NCI-H146 (cell line): Measurements from ENCODE around the gene ARL4D.
"Not testable (repeated sequence)": the region's sequence is repeated elsewhere in the genome, so short reads cannot be mapped to it uniquely, and the experiment has no call there.

Experiments used
- DNase-seq: peaks from one replicate; lab custom pipeline; 2025; lab: John Stamatoyannopoulos, UW

ARL4D gene

GRCh38 chr17:43398724-43399595 is at the start of gene ARL4D:
Gene ARL4D (plus strand): TSS chr17:43398993. CDS start chr17:43399733, 740 bp downstream.
- peak; percentile 42 for DNase-seq

DNA sequence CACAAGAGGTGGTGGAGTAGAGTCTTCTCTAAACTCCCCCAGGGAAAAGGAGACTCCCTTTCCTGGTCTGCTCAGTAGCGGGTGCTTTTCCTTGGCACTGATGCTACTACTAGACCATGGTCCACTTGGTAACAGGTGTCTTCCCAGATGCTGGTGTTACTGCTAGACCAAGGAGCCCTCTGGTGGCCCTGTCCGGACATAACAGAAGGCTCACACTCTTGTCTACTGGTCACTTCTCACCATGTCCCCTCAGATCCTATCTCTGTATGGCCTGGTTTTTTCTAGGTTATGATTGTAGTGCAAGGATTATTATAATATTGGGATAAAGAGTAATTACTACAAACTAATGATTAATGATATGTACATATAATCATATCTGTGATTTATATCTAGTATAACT is 49.7 kb upstream of the ARL4D start:
- DNase-seq, result no peak

DNA sequence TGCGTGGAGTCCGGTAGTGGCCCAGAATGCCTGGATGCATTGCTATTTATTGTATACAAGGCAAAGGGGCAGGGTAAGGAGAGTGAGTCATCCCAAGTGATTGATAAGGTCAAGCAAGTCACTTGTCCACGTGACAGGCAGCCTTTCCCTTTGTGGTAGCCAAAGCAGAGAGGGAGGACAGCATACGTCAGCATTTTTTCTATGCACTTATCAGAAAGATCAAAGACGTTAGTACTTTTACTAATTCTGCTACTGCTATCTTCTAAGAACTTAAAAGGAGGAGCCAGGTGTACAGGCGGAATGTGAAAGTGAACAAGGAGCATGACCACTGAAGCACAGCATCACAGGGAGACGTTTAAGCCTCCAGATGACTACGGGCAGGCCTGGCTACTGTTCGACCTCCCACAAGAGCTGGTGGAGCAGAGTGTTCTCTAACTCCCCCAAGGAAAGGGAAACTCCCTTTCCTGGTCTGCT is 47.9 kb upstream of the ARL4D start:
- no peak for DNase-seq

DNA sequence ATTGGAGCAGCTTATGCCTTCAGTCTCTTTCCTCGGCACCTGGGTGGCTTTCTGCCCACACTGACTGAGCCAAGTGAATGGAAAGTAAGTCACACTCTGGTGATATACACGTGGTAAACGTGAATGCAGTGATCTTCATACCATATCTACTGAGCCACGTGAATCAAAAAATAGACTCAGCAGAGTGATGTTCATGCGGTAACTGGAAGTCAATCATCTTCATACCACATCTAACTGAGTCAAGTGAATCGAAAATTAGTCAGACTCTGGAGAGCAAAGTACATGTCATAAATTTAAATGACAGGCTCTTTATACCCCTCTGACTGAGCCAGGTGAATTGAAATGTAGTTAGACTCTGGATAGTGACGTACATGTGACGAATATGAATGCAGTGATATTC is 47.1 kb upstream of the ARL4D start:
- DNase-seq, result no peak

DNA sequence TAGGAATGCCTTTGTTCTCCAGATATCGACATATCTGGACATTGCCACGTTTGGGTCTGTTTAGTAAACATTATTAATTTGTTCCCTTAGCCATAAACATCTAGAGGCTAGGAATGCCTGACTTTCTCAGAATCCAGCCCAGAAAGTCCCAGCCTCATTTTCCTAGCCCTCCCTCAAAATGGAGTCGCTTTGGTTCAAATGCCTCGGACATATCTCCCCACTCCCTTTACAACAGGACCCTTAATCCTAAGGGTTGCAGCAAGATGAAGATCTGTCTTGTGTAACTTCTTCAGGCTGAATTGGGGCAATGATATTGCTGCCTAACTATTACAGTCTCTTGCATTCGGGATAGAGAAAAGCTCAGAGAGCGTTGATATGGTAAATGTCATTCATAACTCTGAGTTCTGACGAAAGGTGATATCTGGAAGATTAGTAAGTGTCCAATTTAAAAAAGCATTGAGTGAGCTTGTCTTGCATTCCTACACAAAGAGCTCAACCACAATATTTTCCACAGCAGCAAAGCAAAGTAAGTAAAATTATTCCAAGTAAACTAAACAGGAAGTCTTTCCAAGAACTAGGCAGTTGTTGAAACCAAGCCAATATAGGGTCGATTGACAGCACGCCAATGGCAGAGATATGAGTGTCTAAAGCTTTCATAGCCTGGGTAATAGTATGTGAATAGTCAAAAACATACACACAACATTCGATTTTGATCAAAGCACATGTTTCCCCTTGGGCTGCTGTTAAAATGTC is 46.0 kb upstream of the ARL4D start:
- no peak for DNase-seq

DNA sequence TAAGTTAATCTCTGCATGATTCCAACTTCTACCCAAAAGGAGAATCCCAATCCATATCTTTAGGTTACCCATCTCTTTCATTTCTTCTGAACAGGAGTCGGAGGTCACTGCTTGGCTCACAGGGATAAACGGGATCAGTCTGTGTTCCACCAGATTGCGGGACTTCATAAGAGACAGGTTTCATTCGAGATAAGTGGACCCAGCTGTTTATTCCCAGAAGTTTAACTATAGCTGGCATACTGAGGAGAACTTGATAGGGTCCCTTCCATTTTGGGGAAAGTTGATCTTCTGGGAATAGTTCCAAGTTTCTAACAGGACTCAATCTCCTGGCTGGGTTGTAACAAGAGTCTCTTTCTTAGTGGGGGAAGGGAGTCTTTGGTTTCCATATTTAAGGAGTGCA is 45.4 kb upstream of the ARL4D start:
- no peak for DNase-seq

GRCh38 chr17:43354371-43354770 is 44.4 kb upstream of the ARL4D start:
- DNase-seq, result no peak

GRCh38 chr17:43356450-43356849 is 42.3 kb upstream of the ARL4D start:
- DNase-seq, result no peak

DNA sequence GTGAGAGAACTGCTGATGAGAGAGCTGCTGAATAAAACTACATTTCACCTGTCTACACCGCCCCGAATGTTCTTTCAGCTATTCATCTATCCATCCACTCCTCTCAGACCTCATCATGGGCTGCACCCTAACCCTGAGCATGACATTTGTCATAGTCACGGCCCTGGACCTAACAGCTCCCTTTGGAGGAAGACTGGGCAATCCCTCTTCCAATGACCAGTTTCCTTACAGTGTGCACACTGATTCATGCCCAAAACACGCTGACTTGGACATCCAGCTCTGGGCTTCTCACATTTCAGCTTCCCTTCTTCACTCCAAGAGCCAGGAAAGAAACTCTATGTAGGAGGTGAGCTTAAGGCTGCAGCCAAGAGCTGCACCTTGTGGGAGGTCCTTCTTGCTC is 41.8 kb upstream of the ARL4D start:
- no peak for DNase-seq

DNA sequence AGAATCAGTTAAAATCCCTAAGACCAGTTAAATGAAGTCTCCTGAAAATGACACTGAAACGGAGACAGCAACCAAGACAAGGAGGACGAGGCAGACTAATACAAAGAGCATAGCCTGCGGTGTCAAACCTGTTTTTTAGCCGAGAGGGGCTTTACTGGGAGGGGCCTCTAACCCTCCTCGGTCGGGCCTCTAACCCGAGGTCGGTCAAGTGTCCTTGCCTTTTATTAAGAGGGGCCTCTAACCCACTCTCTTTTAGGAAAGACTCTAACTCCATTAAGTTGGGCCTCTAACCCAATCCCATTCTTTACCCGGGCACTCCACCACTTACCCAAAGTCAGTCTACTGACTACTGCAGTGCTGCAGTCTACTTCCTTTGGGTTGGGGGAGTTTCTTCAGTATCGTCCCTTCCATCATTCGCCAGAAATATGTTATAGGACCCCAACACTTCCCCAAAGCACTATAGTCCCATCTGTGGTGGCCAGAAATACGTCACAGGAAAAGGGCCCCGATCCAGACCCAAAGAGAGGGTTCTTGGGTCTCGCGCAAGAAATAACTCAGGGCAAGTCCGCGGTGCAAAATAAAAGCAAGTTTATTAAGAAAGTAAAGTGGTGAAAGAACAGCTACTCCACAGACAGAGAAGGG is 39.2 kb upstream of the ARL4D start:
- DNase-seq, result no peak

- peak; percentile 52 for DNase-seq
Measured at GRCh38 chr17:43360376-43360738, 38.4 kb upstream of the ARL4D start.

DNA sequence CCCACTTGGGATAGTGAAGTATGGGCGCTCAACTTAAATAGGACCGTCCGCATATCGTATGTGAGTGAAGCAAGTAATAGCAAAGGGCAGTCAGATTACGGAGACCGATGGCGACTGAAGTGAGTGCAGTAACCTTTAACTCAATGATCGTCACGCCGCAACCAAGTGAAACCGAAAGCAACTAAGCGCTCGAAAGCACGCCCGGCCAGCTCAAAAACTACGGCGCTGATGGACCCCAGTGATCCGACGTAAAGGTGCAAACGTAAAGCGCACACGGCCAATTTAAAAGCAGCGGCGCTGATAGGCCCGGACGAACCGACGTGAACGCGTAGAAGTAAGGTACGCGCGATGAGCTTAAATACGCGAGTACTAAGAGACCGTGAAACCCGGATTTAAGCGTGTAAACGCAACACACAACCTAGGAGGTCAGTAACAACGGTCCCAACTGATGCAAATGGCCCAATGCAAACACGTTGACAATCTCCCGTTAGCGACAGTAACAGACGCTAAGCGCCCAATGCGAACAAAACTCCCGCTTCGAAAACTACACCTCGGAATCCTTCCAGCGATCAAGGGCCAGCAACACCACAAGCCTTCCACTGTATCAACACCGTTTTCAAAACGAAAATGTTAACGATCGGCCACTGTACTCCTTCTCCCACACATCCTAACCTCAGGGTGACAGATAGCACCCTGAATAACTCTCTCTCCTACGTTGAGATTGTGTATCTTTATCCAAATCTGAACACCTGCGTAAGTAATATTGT is 37.9 kb upstream of the ARL4D start:
- DNase-seq, result peak; percentile 98

GRCh38 chr17:43363181-43363925 is 35.4 kb upstream of the ARL4D start:
- DNase-seq, result no peak

- no peak for DNase-seq
Measured at GRCh38 chr17:43363926-43364285, 34.9 kb upstream of the ARL4D start.

GRCh38 chr17:43365356-43365755 is 33.4 kb upstream of the ARL4D start:
- DNase-seq, result no peak

DNA sequence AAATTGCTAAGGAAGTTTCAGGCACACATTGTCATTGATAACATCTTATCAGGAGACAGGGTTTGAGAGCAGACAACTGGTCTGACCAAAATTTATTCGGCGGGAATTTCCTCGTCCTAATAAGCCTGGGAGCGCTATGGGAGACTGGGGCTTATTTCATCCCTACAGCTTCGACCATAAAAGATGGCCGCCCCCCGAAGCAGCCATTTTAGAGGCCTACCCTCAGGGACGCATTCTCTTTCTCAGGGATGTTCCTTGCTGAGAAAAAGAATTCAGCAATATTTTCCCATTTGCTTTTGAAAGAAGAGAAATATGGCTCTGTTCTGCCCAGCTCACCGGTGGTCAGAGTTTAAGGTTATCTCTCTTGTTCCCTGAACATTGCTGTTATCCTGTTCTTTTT is 32.9 kb upstream of the ARL4D start:
- not testable (repeated sequence) for DNase-seq

DNA sequence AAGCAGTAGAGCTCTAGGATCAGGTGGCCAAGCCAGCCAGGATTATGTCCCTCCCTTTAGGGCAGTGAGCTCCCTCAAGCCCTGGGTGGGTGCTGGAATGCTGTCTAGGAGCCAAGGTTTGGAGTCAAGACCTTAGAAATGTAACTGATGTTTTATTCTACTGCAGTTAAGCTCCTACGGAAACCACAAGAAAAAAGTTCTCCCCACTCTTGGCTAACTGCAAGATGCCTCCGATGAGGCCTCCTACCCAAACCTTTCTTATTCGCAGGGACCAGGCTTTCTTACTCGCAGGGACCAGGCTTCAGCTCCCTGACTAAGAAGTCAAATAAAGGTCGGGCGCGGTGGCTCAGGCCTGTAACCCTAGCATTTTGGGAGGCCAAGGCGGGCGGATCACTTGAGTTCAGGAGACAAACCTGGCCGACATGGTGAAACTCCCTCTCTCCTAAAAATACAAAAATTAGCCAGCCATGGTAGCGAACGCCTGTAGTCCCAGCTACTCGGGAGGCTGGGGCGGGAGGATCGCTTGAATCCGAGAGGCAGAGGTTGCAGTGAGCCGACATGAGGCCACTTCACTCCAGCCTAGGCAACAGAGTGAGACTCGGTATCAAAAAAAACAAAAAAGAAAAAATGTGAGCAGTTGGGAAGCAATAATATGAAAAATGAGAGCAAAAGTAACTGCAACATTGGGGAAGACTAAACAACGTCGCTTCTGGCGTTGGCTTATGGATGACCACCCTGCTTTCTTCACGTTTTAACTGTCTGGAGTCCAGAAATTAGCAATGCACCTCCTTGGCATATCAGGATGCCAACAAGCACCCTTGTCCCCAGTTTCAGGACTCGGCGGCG is 31.7 kb upstream of the ARL4D start:
- DNase-seq, result no peak

- DNase-seq, result peak; percentile 80
Measured at GRCh38 chr17:43367737-43368242, 31.0 kb upstream of the ARL4D start.

DNA sequence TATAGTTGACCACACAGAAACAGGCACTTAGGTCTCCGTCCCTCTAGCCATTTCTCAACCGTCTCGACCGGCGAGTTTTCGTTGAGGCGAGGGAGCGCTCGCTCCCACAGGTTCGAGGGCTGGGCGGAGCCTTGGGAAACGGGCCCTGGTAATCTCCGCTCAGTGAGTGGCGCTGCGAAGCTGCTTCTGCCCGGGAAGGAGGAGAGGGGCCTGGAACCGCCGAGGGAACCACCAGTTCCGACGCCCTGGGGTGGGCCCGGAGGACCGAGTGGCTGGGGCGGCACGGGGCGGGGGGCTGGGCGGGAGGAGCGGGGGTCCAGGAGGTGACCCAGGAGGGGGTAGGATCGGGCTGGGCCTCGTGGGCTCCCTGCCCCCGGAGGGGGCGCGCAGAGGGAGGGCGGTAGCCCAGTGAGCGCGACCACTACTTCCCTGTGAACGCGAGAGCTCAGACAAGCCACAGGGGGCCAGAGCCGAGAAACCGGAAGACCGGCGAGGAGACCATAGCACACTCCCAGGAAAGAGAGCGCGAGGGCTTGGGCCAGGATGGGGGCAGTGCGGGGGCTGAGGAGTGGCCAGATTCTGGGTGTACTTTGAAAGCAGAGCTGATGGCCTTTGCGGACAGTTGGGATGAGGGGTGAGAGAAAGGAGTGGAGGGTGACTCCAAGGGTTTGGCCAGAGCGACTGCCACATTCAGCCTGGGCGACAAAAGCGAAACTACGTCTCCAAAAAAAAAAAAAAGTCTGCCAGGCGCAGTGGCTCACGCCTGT is 29.9 kb upstream of the ARL4D start:
- DNase-seq, result peak; percentile 85
